NCI-H446 treated with DMSO at 0.1 percent for 48 hours (cell line): ENCODE data around the gene COPB1.

Experiments
- DNase-seq: peaks from one replicate; lab custom pipeline; 2025; lab: John Stamatoyannopoulos, UW

The COPB1 gene

DNA sequence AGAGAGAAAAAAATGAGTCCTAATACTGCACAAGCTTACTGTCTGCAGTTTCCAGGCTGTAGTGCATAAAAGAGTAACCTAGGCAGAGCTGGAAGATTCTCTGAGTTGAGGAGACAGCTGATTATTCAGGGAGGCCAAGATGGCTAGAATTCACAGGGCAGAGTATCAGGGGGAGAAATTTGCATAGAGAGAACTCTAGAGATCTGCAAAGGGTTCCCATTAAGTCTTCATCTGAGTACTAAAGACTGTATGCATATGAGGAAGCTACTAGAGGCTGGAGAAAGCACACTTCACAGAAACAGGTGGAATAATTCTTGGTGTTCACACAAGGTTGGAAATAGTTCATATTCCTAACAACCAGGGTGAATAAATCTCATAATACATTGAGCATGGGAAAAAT is 74.0 kb downstream of the COPB1 start:
- no peak for DNase-seq

- DNase-seq, result no peak
Measured at GRCh38 chr11:14424096-14424495, 75.5 kb downstream of the COPB1 start.

- DNase-seq, result no peak
Measured at GRCh38 chr11:14423633-14424032, 76.0 kb downstream of the COPB1 start.

DNA sequence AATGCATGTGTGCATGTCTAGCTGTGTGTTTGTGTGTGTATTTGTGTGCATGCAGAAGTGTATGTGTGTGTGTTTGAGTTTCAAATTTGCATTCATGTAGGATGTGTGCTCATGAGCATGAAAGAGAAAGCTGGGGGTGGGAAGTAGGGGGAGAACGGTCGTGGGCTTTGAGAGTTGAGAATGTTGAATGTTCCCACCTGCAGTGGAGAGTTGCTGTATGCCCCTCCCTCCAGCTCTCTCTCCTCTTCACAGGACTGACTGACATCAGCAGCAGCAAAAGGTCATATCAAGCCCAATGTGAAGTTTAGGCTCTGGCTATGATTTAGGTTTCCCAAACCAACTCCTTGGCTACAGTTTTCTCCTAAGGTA is 76.8 kb downstream of the COPB1 start:
- no peak for DNase-seq

GRCh38 chr11:14422052-14422813 is 77.4 kb downstream of the COPB1 start:
- peak; percentile 97 for DNase-seq

- no peak for DNase-seq
Measured at GRCh38 chr11:14420223-14420622, 79.4 kb downstream of the COPB1 start.

- no peak for DNase-seq
Measured at GRCh38 chr11:14418801-14419417, 80.7 kb downstream of the COPB1 start.

GRCh38 chr11:14417617-14418374 is 81.8 kb downstream of the COPB1 start:
- DNase-seq, result no peak

GRCh38 chr11:14417186-14417585 is 82.4 kb downstream of the COPB1 start:
- no peak for DNase-seq

DNA sequence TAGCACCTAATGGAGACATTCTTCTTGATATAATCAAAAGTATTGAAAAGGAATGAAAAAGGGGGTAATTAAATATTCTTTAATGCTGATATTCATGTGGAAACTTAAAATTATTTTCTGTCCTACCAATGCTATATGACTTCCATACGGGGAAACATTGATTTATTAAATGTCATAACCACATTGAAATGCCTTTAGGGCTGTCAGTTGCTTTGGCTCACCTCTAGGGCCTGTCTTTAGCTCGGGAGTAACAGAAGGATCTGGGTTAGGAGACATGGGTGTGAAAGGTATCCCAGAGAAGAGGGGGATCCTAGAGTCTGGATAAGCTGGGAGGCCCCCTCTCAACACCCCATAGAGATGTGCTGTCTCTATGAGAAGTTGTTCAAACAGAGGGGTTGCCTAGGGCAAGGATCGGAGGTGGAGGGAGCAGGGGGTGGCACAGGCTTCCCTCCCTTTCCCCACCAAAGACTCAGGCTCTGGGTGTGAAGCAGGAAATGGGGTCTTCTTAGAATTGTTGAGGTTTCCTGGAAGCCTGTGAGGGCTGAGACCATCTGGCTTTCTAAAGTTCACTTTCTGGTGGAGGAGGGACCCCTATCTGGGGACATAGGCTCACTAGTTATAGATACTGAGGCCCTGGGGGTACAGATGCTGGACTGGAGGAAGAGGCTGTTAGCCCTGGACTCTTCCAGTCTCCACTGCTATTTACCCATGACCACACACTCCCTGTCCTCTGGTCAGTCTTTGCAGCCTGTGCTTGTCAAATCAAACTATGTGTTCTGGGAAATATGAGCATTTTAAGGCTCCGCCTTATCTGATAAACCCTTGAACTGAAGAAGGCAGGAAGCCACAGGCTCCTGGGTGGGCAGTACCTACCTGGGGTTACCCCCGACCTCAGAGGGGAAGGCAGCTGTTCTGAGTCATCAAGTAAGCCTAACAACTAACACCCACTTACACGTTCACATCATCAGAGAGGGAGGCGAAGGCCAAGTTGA is 84.8 kb downstream of the COPB1 start:
- no peak for DNase-seq

GRCh38 chr11:14413307-14414069 is 86.1 kb downstream of the COPB1 start:
- DNase-seq, result no peak

GRCh38 chr11:14411818-14412217 is 87.8 kb downstream of the COPB1 start:
- DNase-seq, result no peak

DNA sequence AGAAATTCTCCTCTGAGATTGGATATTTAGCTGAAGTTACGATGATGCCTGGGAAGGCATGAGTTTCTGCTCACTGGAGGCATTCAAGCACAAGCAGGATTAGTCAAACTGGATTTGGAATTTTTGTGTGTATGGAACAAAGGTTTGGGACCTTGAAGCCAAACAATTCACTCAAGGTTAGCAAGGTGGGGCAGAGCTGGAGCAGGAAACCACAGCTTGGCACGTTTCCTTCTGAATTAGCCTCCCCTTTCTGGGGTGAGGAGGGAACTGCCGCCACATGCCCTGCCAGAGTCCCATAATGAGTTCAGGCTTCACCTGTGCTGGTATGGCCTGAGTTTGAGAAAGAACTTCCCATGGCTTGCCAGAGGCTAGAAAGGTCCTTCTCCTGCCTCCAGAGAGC is 89.7 kb downstream of the COPB1 start:
- DNase-seq, result no peak

GRCh38 chr11:14408612-14409011 is 91.0 kb downstream of the COPB1 start:
- DNase-seq, result no peak
